ENCODE results near the gene ZNF467. TPM values are rescaled to one million over a fixed set of nuclear protein-coding genes. Genes with fewer than 3 reads are reported as not detected.

Gene ZNF467
- polyA plus RNA-seq, 1 donor: 6.0 TPM

GRCh38 chr7:149762610-149763009 lies 10.8 kb downstream of the ZNF467 start:
- 90% methylated on average over 2 of the region's 10 CpGs for whole genome bisulfite sequencing (ENCODE audit: insufficient coverage, low lambda C conversion rate)
- H3K27me3 ChIP-seq (ENCODE audit: control insufficient read depth, insufficient read depth, low read length): peaks cover 70% of the 10 kb centered on the region

GRCh38 chr7:149762089-149762488 lies 11.3 kb downstream of the ZNF467 start:
- no peak overlapping the region for H3K27ac ChIP-seq (ENCODE audit: low read length)
- no peaks in the 10 kb centered on the region for H3K36me3 ChIP-seq (ENCODE audit: control insufficient read depth, insufficient read depth, low read length)
- WGBS (ENCODE audit: insufficient coverage, low lambda C conversion rate): 86% methylated on average over 1 of the region's 4 CpGs
- no peaks in the 10 kb centered on the region for H3K4me1 ChIP-seq (ENCODE audit: control insufficient read depth, insufficient read depth, low read length)
- DNase-seq: no peak
- H3K4me3 ChIP-seq (ENCODE audit: low read length): no peak overlapping the region
- peaks cover 64% of the 10 kb centered on the region for H3K27me3 ChIP-seq (ENCODE audit: control insufficient read depth, insufficient read depth, low read length)
- no peaks in the 10 kb centered on the region for H3K9me3 ChIP-seq (ENCODE audit: control insufficient read depth, low read depth, low read length)

More at GRCh38 chr7:149762610-149763009, 10.8 kb downstream of the ZNF467 start:
- H3K4me3 ChIP-seq (ENCODE audit: low read length): no peak overlapping the region
- no peaks in the 10 kb centered on the region for H3K9me3 ChIP-seq (ENCODE audit: control insufficient read depth, low read depth, low read length)
- no peak for DNase-seq
- no peaks in the 10 kb centered on the region for H3K4me1 ChIP-seq (ENCODE audit: control insufficient read depth, insufficient read depth, low read length)
- no peak overlapping the region for H3K27ac ChIP-seq (ENCODE audit: low read length)
- H3K36me3 ChIP-seq (ENCODE audit: control insufficient read depth, insufficient read depth, low read length): no peaks in the 10 kb centered on the region

GRCh38 chr7:149761307-149761706 lies 12.1 kb downstream of the ZNF467 start:
- peaks cover 57% of the 10 kb centered on the region for H3K27me3 ChIP-seq (ENCODE audit: control insufficient read depth, insufficient read depth, low read length)
- no peak overlapping the region for H3K4me3 ChIP-seq (ENCODE audit: low read length)
- no peaks in the 10 kb centered on the region for H3K36me3 ChIP-seq (ENCODE audit: control insufficient read depth, insufficient read depth, low read length)
- H3K9me3 ChIP-seq (ENCODE audit: control insufficient read depth, low read depth, low read length): no peaks in the 10 kb centered on the region
- H3K27ac ChIP-seq (ENCODE audit: low read length): no peak overlapping the region
- WGBS (ENCODE audit: insufficient coverage, low lambda C conversion rate): 100% methylated on average over 1 of the region's 5 CpGs
- H3K4me1 ChIP-seq (ENCODE audit: control insufficient read depth, insufficient read depth, low read length): no peaks in the 10 kb centered on the region
- DNase-seq: no peak

- H3K27me3 ChIP-seq (ENCODE audit: control insufficient read depth, insufficient read depth, low read length): peaks cover 52% of the 10 kb centered on the region
- no peak for DNase-seq
- H3K4me1 ChIP-seq (ENCODE audit: control insufficient read depth, insufficient read depth, low read length): no peaks in the 10 kb centered on the region
- no peak overlapping the region for H3K4me3 ChIP-seq (ENCODE audit: low read length)
- no peaks in the 10 kb centered on the region for H3K36me3 ChIP-seq (ENCODE audit: control insufficient read depth, insufficient read depth, low read length)
- H3K27ac ChIP-seq (ENCODE audit: low read length): no peak overlapping the region
- H3K9me3 ChIP-seq (ENCODE audit: control insufficient read depth, low read depth, low read length): no peaks in the 10 kb centered on the region
- WGBS (ENCODE audit: insufficient coverage, low lambda C conversion rate): 100% methylated on average over 1 of the region's 6 CpGs
Observed at GRCh38 chr7:149760538-149760937, 12.8 kb downstream of the ZNF467 start.

GRCh38 chr7:149759093-149759860 lies 14.1 kb downstream of the ZNF467 start:
- Histone ChIP-seq H3K4me3 (ENCODE audit: low read length) (no peak overlapping the region), H3K27me3 (ENCODE audit: control insufficient read depth, insufficient read depth, low read length) (peaks cover 40% of the 10 kb centered on the region), H3K27ac (ENCODE audit: low read length) (no peak overlapping the region), H3K4me1 (ENCODE audit: control insufficient read depth, insufficient read depth, low read length) (no peaks in the 10 kb centered on the region), H3K36me3 (ENCODE audit: control insufficient read depth, insufficient read depth, low read length) (no peaks in the 10 kb centered on the region), H3K9me3 (ENCODE audit: control insufficient read depth, low read depth, low read length) (no peaks in the 10 kb centered on the region)
- WGBS (ENCODE audit: insufficient coverage, low lambda C conversion rate): 92% methylated on average over 3 of the region's 12 CpGs
- DNase-seq: no peak

GRCh38 chr7:149753375-149754233 lies 19.8 kb downstream of the ZNF467 start:
- no CpG with 5 or more reads among the region's 20 CpGs for whole genome bisulfite sequencing (ENCODE audit: insufficient coverage, low lambda C conversion rate)
- Histone ChIP-seq H3K36me3 (ENCODE audit: control insufficient read depth, insufficient read depth, low read length) (no peaks in the 10 kb centered on the region), H3K9me3 (ENCODE audit: control insufficient read depth, low read depth, low read length) (no peaks in the 10 kb centered on the region), H3K27me3 (ENCODE audit: control insufficient read depth, insufficient read depth, low read length) (peaks cover 5% of the 10 kb centered on the region), H3K4me1 (ENCODE audit: control insufficient read depth, insufficient read depth, low read length) (no peaks in the 10 kb centered on the region), H3K27ac (ENCODE audit: low read length) (no peak overlapping the region), H3K4me3 (ENCODE audit: low read length) (no peak overlapping the region)
- DNase-seq: peak in 1 of 2 donors; percentile 22

- Histone ChIP-seq H3K4me1 (ENCODE audit: control insufficient read depth, insufficient read depth, low read length) (no peaks in the 10 kb centered on the region), H3K27me3 (ENCODE audit: control insufficient read depth, insufficient read depth, low read length) (peaks cover 5% of the 10 kb centered on the region), H3K4me3 (ENCODE audit: low read length) (no peak overlapping the region), H3K9me3 (ENCODE audit: control insufficient read depth, low read depth, low read length) (no peaks in the 10 kb centered on the region), H3K36me3 (ENCODE audit: control insufficient read depth, insufficient read depth, low read length) (no peaks in the 10 kb centered on the region), H3K27ac (ENCODE audit: low read length) (no peak overlapping the region)
- WGBS (ENCODE audit: insufficient coverage, low lambda C conversion rate): 95% methylated on average over 3 of the region's 5 CpGs
- no peak for DNase-seq
Observed at GRCh38 chr7:149752646-149753045, 20.7 kb downstream of the ZNF467 start.

- Histone ChIP-seq H3K4me1 (ENCODE audit: control insufficient read depth, insufficient read depth, low read length) (no peaks in the 10 kb centered on the region), H3K4me3 (ENCODE audit: low read length) (no peak overlapping the region), H3K36me3 (ENCODE audit: control insufficient read depth, insufficient read depth, low read length) (no peaks in the 10 kb centered on the region), H3K9me3 (ENCODE audit: control insufficient read depth, low read depth, low read length) (no peaks in the 10 kb centered on the region), H3K27me3 (ENCODE audit: control insufficient read depth, insufficient read depth, low read length) (peaks cover 14% of the 10 kb centered on the region), H3K27ac (ENCODE audit: low read length) (no peak overlapping the region)
- WGBS (ENCODE audit: insufficient coverage, low lambda C conversion rate): no CpG with 5 or more reads among the region's 8 CpGs
- DNase-seq: no peak
Observed at GRCh38 chr7:149751043-149751775, 22.2 kb downstream of the ZNF467 start.

- H3K27me3 ChIP-seq (ENCODE audit: control insufficient read depth, insufficient read depth, low read length): peaks cover 17% of the 10 kb centered on the region
- DNase-seq: no peak
- WGBS (ENCODE audit: insufficient coverage, low lambda C conversion rate): 100% methylated on average over 2 of the region's 9 CpGs
- H3K27ac ChIP-seq (ENCODE audit: low read length): no peak overlapping the region
- H3K4me3 ChIP-seq (ENCODE audit: low read length): no peak overlapping the region
- no peaks in the 10 kb centered on the region for H3K36me3 ChIP-seq (ENCODE audit: control insufficient read depth, insufficient read depth, low read length)
- no peaks in the 10 kb centered on the region for H3K4me1 ChIP-seq (ENCODE audit: control insufficient read depth, insufficient read depth, low read length)
- H3K9me3 ChIP-seq (ENCODE audit: control insufficient read depth, low read depth, low read length): no peaks in the 10 kb centered on the region
Observed at GRCh38 chr7:149750122-149750845, 23.1 kb downstream of the ZNF467 start.
